Calu3 (cell line): ENCODE results near the gene CCL26. TPM values are rescaled to one million over a fixed set of nuclear protein-coding genes. Genes with fewer than 3 reads are reported as not detected.

Experiments
- BruUV-seq: library from RNA; stranded (reverse); fragments of 400-500 nt; replicated peaks from 2 replicates; lab custom pipeline; 2021; lab: Mats Ljungman, UMichigan
- CTCF ChIA-PET: fragments of 300-600 bp; sonication (Branson Sonifier 250); formaldehyde crosslinking; loops from one replicate; lab custom pipeline; 2022; ENCODE audit warnings: antibody characterized with exemption; lab: Charles Lee
- DNase-seq: peaks from one replicate; pipeline ENCODE4 v3.0.0; 2022
- H3K27ac Mint-ChIP-seq: one replicate; pipeline ENCODE4 v1.8.0; 2022; ENCODE audit warnings: mixed read lengths; ENCODE audit not compliant: unreplicated experiment
- H3K27me3 Mint-ChIP-seq: one replicate; pipeline ENCODE4 v1.8.0; 2022; ENCODE audit warnings: mixed read lengths; ENCODE audit not compliant: unreplicated experiment
- H3K36me3 Mint-ChIP-seq: one replicate; pipeline ENCODE4 v1.8.0; 2022; ENCODE audit warnings: mild to moderate bottlenecking, moderate library complexity, mixed read lengths; ENCODE audit not compliant: insufficient read depth, unreplicated experiment
- H3K4me1 Mint-ChIP-seq: one replicate; pipeline ENCODE4 v1.8.0; 2022; ENCODE audit warnings: mild to moderate bottlenecking, low read depth, mixed read lengths; ENCODE audit not compliant: unreplicated experiment
- H3K4me3 Mint-ChIP-seq: one replicate; pipeline ENCODE4 v1.8.0; 2022; ENCODE audit warnings: mild to moderate bottlenecking, low read depth, moderate library complexity, mixed read lengths; ENCODE audit not compliant: unreplicated experiment
- H3K9me3 Mint-ChIP-seq: one replicate; pipeline ENCODE4 v1.8.0; 2022; ENCODE audit warnings: low read depth, mixed read lengths; ENCODE audit not compliant: unreplicated experiment
- intact Hi-C: fragments of 100-400 bp; cut with micrococcal nuclease; formaldehyde crosslinking; loops from one replicate; pipeline ENCODE4 v1.10.0; 2022; ENCODE audit not compliant: unreplicated experiment
- total RNA-seq: library from RNA; stranded (reverse); gene quantifications from 2 replicates; pipeline ENCODE4 v1.2.3, GENCODE V29; 2022
- TF ChIP-seq, protein P1 (sequence below): fragments of 200-600 bp; IDR thresholded peaks from one replicate; pipeline ENCODE4 v1.8.0; 2022; ENCODE audit warnings: antibody characterized with exemption; ENCODE audit not compliant: unreplicated experiment

Gene CCL26
- total RNA-seq, 1 experiment from 2014 or later: not detected

DNA sequence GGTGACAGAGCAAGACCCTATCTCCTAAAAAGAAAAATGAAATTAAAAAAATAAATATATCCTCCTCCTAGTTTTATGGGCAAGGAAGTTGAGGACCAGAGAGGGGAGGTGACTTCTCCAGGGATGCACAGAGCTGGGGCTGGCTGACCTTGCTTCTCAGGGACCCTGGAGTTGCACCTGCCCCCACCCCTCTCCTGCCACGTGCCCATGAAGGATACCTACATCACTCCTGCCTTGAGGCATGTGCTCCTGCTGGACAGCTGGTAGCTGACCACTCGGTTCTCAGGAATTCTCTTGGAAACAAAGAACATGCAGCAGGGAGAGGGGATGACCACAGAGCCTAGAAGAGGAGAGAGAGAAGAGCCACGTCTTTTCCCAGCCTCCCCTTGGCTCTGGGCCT is 41.1 kb upstream of the CCL26 start:
- intact Hi-C loops: no loop called here
- H3K4me3 Mint-ChIP-seq: no peak overlapping the region
- no peaks in the 10 kb centered on the region for H3K27me3 Mint-ChIP-seq
- TF ChIP-seq, protein P1, sequence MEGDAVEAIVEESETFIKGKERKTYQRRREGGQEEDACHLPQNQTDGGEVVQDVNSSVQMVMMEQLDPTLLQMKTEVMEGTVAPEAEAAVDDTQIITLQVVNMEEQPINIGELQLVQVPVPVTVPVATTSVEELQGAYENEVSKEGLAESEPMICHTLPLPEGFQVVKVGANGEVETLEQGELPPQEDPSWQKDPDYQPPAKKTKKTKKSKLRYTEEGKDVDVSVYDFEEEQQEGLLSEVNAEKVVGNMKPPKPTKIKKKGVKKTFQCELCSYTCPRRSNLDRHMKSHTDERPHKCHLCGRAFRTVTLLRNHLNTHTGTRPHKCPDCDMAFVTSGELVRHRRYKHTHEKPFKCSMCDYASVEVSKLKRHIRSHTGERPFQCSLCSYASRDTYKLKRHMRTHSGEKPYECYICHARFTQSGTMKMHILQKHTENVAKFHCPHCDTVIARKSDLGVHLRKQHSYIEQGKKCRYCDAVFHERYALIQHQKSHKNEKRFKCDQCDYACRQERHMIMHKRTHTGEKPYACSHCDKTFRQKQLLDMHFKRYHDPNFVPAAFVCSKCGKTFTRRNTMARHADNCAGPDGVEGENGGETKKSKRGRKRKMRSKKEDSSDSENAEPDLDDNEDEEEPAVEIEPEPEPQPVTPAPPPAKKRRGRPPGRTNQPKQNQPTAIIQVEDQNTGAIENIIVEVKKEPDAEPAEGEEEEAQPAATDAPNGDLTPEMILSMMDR: no peak
- no peak for DNase-seq
- no peaks in the 10 kb centered on the region for H3K36me3 Mint-ChIP-seq
- H3K9me3 Mint-ChIP-seq: no peaks in the 10 kb centered on the region
- H3K4me1 Mint-ChIP-seq: no peaks in the 10 kb centered on the region
- CTCF ChIA-PET: no interaction called here
- BruUV-seq: no TSS peak
- H3K27ac Mint-ChIP-seq: no peak overlapping the region

DNA sequence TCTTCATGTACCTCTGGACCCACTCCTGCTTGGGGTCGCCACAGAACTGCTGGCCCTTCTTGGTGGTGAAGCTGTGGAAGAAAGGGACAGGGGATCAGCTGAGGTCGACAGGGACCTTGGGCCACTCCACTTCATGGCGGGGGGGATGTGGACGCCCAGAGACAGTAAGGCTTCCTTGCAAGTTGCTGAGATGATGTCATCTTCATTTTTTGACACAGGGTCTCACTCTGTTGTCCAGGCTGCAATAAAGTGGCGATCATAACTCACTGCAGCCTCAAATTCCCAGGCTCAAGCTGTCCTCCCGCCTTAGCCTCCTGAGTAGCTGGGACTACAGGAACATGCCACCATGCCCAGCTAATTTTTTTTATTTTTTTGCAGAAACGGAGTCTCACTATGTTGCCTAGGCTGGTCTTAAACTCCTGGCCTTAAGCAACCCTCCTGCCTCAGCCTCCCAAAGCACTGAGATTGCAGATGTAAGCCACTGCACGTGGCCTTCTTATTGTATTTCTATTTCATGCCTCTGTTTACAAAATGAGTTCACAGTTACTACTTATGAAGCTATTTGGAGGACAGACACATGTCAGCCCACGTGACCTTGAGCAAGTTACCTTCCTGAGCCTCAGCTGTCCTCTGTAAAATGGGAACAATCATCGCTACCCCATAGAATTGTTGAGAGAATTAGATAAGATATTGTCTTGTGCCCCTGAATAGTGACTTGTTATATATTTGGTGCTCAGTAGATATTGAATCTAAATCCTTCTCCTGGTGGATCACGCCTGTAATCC is 40.1 kb upstream of the CCL26 start:
- Mint-ChIP-seq H3K9me3 (no peaks in the 10 kb centered on the region), H3K36me3 (no peaks in the 10 kb centered on the region), H3K27me3 (no peaks in the 10 kb centered on the region), H3K4me3 (no peak overlapping the region), H3K4me1 (no peaks in the 10 kb centered on the region), H3K27ac (no peak overlapping the region)
- CTCF ChIA-PET: no interaction called here
- TF ChIP-seq, protein P1: no peak
- no peak for DNase-seq
- no TSS peak for BruUV-seq
- intact Hi-C loops: no loop called here

DNA sequence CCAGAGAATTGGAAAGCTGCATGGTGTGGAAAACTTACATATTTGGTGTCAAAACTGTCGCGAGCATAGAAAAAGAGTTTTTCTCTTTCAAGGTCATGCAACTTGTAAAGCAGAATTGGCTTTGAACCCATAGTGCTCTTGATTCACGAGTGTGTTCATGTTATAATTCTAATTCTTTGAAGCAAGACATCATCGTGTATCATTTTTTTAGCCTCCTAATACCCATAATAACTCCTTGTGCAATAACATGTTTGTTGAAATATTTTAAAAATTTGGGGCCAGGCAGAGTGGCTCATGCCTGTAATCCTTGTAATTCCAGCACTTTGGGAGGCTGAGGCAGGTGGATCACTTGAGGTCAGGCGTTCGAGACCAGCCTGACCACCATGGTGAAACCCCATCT is 37.4 kb upstream of the CCL26 start:
- H3K4me3 Mint-ChIP-seq: no peak overlapping the region
- no peak overlapping the region for H3K27ac Mint-ChIP-seq
- TF ChIP-seq, protein P1: no peak
- no peaks in the 10 kb centered on the region for H3K4me1 Mint-ChIP-seq
- no TSS peak for BruUV-seq
- H3K9me3 Mint-ChIP-seq: no peaks in the 10 kb centered on the region
- CTCF ChIA-PET: no interaction called here
- no peaks in the 10 kb centered on the region for H3K36me3 Mint-ChIP-seq
- intact Hi-C loops: no loop called here
- no peaks in the 10 kb centered on the region for H3K27me3 Mint-ChIP-seq
- no peak for DNase-seq

DNA sequence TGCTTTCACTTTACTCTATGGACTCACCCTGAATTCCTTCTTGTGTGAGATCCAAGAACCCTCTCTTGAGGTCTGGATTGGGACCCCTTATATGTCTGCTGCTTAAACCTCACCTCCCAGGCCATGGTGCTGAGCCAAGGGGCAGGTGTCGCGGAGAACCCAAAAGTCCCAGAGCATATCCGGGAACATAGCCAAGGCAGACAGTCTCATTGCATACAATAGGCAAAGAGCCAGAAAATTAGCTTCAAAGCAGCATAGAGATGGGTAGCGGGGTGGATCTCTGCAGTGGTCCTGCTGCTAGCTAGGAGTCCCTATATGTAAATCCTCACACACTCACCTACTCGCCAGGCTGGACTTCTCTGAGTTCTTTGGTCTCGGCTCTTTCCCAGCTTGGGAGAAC is 36.1 kb upstream of the CCL26 start:
- CTCF ChIA-PET: interaction anchor here (0.7 kb wide), 1 partner anchor 54 kb away, joined by 3 read pairs; no protein-coding TSS in a partner anchor
- Mint-ChIP-seq H3K27me3 (no peaks in the 10 kb centered on the region), H3K4me3 (no peak overlapping the region), H3K9me3 (no peaks in the 10 kb centered on the region), H3K36me3 (no peaks in the 10 kb centered on the region), H3K4me1 (no peaks in the 10 kb centered on the region), H3K27ac (no peak overlapping the region)
- BruUV-seq: no TSS peak
- TF ChIP-seq, protein P1: no peak
- no peak for DNase-seq
- intact Hi-C loops: no loop called here
